Cerebellar cortex (tissue), 1 donor: ENCODE measurements around the gene XIRP2.
"Not testable (repeated sequence)": the region's sequence is repeated elsewhere in the genome, so short reads cannot be mapped to it uniquely, and the experiment has no call there.

Source experiments
- DNase-seq: peaks from one replicate; pipeline ENCODE4 v3.0.0-alpha.2; 2015; ENCODE audit warnings: low spot score

The XIRP2 gene

GRCh38 chr2:167054881-167055280 lies 166.6 kb downstream of the XIRP2 start:
- DNase-seq, result no peak

GRCh38 chr2:167057446-167057845 lies 169.2 kb downstream of the XIRP2 start:
- DNase-seq, result no peak

GRCh38 chr2:167059173-167059572 lies 170.9 kb downstream of the XIRP2 start:
- no peak for DNase-seq

- DNase-seq, result no peak
Measured at GRCh38 chr2:167069855-167070254, 181.6 kb downstream of the XIRP2 start.

GRCh38 chr2:167075708-167076107 lies 187.4 kb downstream of the XIRP2 start:
- DNase-seq, result not testable (repeated sequence)

GRCh38 chr2:167098931-167099330 lies 210.7 kb downstream of the XIRP2 start:
- DNase-seq, result not testable (repeated sequence)

GRCh38 chr2:167100506-167100905 lies 212.2 kb downstream of the XIRP2 start:
- DNase-seq, result no peak

GRCh38 chr2:167103028-167103756 lies 214.9 kb downstream of the XIRP2 start:
- DNase-seq, result no peak

- no peak for DNase-seq
Measured at GRCh38 chr2:167103757-167104133, 215.5 kb downstream of the XIRP2 start.

- DNase-seq, result no peak
Measured at GRCh38 chr2:167104691-167105090, 216.4 kb downstream of the XIRP2 start.

- not testable (repeated sequence) for DNase-seq
Measured at GRCh38 chr2:167109682-167110081, 221.4 kb downstream of the XIRP2 start.

- DNase-seq, result no peak
Measured at GRCh38 chr2:167110345-167110744, 222.1 kb downstream of the XIRP2 start.

- no peak for DNase-seq
Measured at GRCh38 chr2:167114018-167114417, 225.7 kb downstream of the XIRP2 start.

- DNase-seq, result no peak
Measured at GRCh38 chr2:167115541-167115940, 227.3 kb downstream of the XIRP2 start.

- no peak for DNase-seq
Measured at GRCh38 chr2:167122389-167122788, 234.1 kb downstream of the XIRP2 start.

- DNase-seq, result no peak
Measured at GRCh38 chr2:167126165-167126564, 237.9 kb downstream of the XIRP2 start.

- peak; percentile 66 for DNase-seq
Measured at GRCh38 chr2:167127135-167127534, 238.9 kb downstream of the XIRP2 start.

GRCh38 chr2:167128130-167128529 lies 239.8 kb downstream of the XIRP2 start:
- no peak for DNase-seq

- no peak for DNase-seq
Measured at GRCh38 chr2:167132066-167132465, 243.8 kb downstream of the XIRP2 start.

- DNase-seq, result no peak
Measured at GRCh38 chr2:167132906-167133555, 244.8 kb downstream of the XIRP2 start.

- no peak for DNase-seq
Measured at GRCh38 chr2:167133614-167134013, 245.3 kb downstream of the XIRP2 start.

- DNase-seq, result no peak
Measured at GRCh38 chr2:167134381-167135072, 246.2 kb downstream of the XIRP2 start.

GRCh38 chr2:167135706-167136105 lies 247.4 kb downstream of the XIRP2 start:
- DNase-seq, result no peak
